NT2/D1 (cell line): Measurements from ENCODE around the gene ERGIC1.

ENCODE experiments used
- YY1 ChIP-seq: IDR thresholded peaks from 2 replicates; pipeline ENCODE4 v1.6.1; 2011; ENCODE audit not compliant: insufficient read length, insufficient read depth
- ZNF274 ChIP-seq: IDR thresholded peaks from 2 replicates; pipeline ENCODE4 v1.6.1; 2011; ENCODE audit warnings: mild to moderate bottlenecking, low read depth, low read length

GRCh38 chr5:172795318-172795977, 38.6 kb upstream of the ERGIC1 start:
- TF ChIP-seq YY1 (no peak), ZNF274 (no peak)
